Tibial nerve (tissue), 4 donors: ENCODE measurements around the gene PRCP. TPM values are rescaled to one million over a fixed set of nuclear protein-coding genes. Genes with fewer than 3 reads are reported as not detected.
A peak's percentile ranks its signal among the peaks of the same experiment; 100 is the strongest.

ENCODE experiments used
- DNase-seq, 2 donors: peaks; one replicate each; pipeline ENCODE4 v3.0.0-alpha.2; 2019; ENCODE audit warnings: low spot score in 2 of 2
- H3K27ac ChIP-seq, 4 donors: fragments of 200-600 bp; sonication (generic) in 3 of 4; one replicate each; pipeline ENCODE4 v1.5.1; 2017 to 2019; ENCODE audit warnings: mild to moderate bottlenecking in 1 of 4
- H3K27me3 ChIP-seq, 2 donors: fragments of 200-600 bp; sonication (generic) in 1 of 2; one replicate each; pipeline versions ENCODE4 v1.5.1 to v1.6.0; 2017 to 2019
- H3K36me3 ChIP-seq, 3 donors: fragments of 200-600 bp; sonication (generic); one replicate each; pipeline ENCODE4 v1.5.1; 2018 to 2019
- H3K4me1 ChIP-seq, 4 donors: fragments of 200-600 bp; sonication (generic) in 3 of 4; one replicate each; pipeline ENCODE4 v1.5.1; 2017 to 2019
- H3K4me3 ChIP-seq, 4 donors: fragments of 200-600 bp; sonication (generic) in 3 of 4; one replicate each; pipeline ENCODE4 v1.5.1; 2017 to 2019; ENCODE audit warnings: mild to moderate bottlenecking in 1 of 4, moderate library complexity in 1 of 4
- H3K9me3 ChIP-seq, 4 donors: fragments of 200-600 bp; sonication (generic) in 3 of 4; one replicate each; pipeline ENCODE4 v1.5.1; 2017 to 2019
- EP300 ChIP-seq, 2 donors: sonication (generic); formaldehyde crosslinking; IDR thresholded peaks; one replicate each; pipeline ENCODE4 v1.6.1; 2017; ENCODE audit warnings: antibody characterized with exemption in 2 of 2, mild to moderate bottlenecking in 1 of 2
- POLR2A ChIP-seq, 2 donors: fragments of 450-650 bp; IDR thresholded peaks; one replicate each; pipeline ENCODE4 v1.6.1; 2017; ENCODE audit warnings: antibody characterized with exemption in 2 of 2, mild to moderate bottlenecking in 2 of 2, moderate library complexity in 2 of 2
- WGBS, 2 donors: methylation state at CpG; one replicate each; pipeline ENCODE4 v1.1.5; 2018; 5-methylcytosine and 5-hydroxymethylcytosine counted together
- total RNA-seq, 4 donors: library from RNA; depleted of rRNA; stranded (reverse); fragments of >200 nt; gene quantifications; one replicate each; pipeline ENCODE4 v1.1.0, GENCODE V29; 2016
- TF ChIP-seq, protein P1 (sequence below), 5 experiments: fragments of 200-600 bp in 3 of 5; fragments of 450-650 bp in 2 of 5; sonication (generic) in 3 of 5; IDR thresholded peaks; one replicate each; pipeline ENCODE4 v1.5.1; 2016 to 2019; ENCODE audit warnings: antibody characterized with exemption in 5 of 5, mild to moderate bottlenecking in 3 of 5, moderate library complexity in 2 of 5

The PRCP gene
- total RNA-seq, 4 donors from 2014 or later = 39.6 to 58.6 (median 45.8) TPM

DNA sequence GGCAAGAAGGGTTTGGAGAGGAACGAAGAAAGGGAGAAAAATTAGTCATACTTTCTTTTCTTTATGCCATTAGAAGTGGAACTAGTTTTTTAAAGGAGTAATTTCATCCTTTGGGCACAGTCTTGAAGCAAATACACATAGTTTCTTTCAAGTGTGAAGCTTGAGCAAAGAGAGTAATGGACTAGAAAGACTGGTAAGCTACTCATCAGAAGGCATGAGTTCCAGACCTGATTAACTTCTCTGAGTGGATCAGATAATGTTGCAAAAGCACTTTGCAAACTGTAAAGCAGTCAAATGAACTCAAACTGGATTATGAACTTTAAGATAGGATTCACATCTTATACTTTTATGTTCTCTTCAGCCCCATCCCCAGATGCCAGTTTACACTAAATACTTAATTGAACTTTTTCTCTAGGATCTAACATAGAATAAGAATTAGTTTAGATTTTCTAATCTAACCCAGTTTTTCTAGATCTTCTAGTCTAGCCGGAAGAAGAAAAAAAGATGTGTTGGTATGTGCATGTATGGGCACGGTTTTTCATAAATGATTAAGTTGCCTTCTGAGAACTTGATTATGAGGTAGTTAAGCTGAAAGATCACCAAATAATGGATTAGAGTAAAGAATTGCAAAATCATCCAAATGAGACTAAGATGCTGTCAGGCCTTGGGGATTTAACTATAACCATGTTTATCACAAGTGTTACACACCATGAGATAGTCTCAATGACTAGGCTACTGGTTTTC lies 3.8 kb upstream of the PRCP start:
- no peaks in the 10 kb centered on the region for H3K27me3 ChIP-seq
- TF ChIP-seq, protein P1, sequence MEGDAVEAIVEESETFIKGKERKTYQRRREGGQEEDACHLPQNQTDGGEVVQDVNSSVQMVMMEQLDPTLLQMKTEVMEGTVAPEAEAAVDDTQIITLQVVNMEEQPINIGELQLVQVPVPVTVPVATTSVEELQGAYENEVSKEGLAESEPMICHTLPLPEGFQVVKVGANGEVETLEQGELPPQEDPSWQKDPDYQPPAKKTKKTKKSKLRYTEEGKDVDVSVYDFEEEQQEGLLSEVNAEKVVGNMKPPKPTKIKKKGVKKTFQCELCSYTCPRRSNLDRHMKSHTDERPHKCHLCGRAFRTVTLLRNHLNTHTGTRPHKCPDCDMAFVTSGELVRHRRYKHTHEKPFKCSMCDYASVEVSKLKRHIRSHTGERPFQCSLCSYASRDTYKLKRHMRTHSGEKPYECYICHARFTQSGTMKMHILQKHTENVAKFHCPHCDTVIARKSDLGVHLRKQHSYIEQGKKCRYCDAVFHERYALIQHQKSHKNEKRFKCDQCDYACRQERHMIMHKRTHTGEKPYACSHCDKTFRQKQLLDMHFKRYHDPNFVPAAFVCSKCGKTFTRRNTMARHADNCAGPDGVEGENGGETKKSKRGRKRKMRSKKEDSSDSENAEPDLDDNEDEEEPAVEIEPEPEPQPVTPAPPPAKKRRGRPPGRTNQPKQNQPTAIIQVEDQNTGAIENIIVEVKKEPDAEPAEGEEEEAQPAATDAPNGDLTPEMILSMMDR (IDR thresholded peaks at IDR 0.05) = no peak
- TF ChIP-seq POLR2A (IDR thresholded peaks at IDR 0.05) = no peak
- H3K4me1 ChIP-seq = peaks cover 0 to 42% (median 13%) of the 10 kb centered on the region in 4 donors
- no peak overlapping the region for H3K4me3 ChIP-seq
- WGBS, 2 donors = 80 to 81% methylated on average over 3 of the region's 3 CpGs
- H3K9me3 ChIP-seq = no peaks in the 10 kb centered on the region
- DNase-seq = no peak
- no peaks in the 10 kb centered on the region for H3K36me3 ChIP-seq
- H3K27ac ChIP-seq = no peak overlapping the region

DNA sequence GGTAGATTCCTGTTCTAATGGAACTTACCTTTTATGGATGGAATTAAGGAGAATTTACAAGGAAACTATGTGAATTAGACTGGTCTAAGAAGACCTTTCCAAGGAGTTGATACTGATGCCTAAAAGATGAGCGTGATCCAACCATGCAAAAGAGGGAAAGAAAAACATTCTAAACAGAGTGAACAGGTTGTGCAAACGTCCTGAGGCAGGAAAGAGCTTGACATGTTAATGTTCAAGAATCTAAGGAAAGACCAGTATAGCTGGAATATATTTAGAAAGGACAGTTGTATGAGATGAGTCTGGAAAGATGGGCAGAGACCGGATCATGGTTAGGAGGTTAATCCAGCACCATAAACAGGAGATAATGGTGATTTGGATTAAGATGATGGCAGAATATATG lies 2.6 kb upstream of the PRCP start:
- TF ChIP-seq, protein P1 (IDR thresholded peaks at IDR 0.05) = no peak
- TF ChIP-seq POLR2A (IDR thresholded peaks at IDR 0.05) = no peak
- TF ChIP-seq EP300 (IDR thresholded peaks at IDR 0.05) = no peak
- whole genome bisulfite sequencing, 2 donors = 72 to 77% methylated on average over 3 of the region's 3 CpGs
- Histone ChIP-seq H3K4me1 (peaks cover 0 to 47% (median 16%) of the 10 kb centered on the region in 4 donors), H3K27ac (no peak overlapping the region), H3K36me3 (no peaks in the 10 kb centered on the region), H3K4me3 (no peak overlapping the region), H3K9me3 (no peaks in the 10 kb centered on the region), H3K27me3 (no peaks in the 10 kb centered on the region)
- DNase-seq = no peak

DNA sequence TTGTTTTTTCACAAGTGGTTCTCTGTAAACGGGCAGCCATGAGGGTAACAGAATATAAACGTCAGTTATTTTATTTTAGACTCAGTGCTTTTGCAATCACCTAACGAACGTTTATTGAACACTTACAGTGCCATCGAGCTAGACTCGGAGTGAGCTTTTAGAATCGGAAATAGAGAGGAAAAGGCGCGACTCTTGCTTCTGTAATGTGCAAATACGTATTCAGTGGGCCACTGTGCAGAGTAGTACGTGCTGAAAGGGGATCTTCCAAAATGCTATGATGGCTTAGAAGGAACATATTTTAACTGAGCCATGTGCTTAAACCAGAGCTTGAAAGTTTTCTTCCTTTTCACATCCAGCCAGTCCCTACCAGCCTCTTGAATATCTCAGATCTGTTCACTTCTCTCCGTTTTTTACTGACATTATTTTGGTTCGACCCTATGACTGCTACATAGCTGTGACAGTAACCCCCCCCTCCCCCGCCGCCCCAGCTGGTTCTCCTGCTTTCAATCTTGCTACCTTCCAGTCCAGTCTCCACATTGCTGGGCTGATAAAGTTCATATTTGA lies 1.8 kb upstream of the PRCP start:
- TF ChIP-seq, protein P1 (IDR thresholded peaks at IDR 0.05) = no peak
- Histone ChIP-seq H3K27me3 (no peaks in the 10 kb centered on the region), H3K27ac (no peak overlapping the region), H3K4me1 (peaks cover 0 to 48% (median 16%) of the 10 kb centered on the region in 4 donors), H3K4me3 (peak overlapping the region; percentile 66 to 83 (median 74)), H3K9me3 (no peaks in the 10 kb centered on the region), H3K36me3 (no peaks in the 10 kb centered on the region)
- 0 to 3% methylated on average over 15 of the region's 15 CpGs for WGBS, 2 donors
- no peak for DNase-seq

DNA sequence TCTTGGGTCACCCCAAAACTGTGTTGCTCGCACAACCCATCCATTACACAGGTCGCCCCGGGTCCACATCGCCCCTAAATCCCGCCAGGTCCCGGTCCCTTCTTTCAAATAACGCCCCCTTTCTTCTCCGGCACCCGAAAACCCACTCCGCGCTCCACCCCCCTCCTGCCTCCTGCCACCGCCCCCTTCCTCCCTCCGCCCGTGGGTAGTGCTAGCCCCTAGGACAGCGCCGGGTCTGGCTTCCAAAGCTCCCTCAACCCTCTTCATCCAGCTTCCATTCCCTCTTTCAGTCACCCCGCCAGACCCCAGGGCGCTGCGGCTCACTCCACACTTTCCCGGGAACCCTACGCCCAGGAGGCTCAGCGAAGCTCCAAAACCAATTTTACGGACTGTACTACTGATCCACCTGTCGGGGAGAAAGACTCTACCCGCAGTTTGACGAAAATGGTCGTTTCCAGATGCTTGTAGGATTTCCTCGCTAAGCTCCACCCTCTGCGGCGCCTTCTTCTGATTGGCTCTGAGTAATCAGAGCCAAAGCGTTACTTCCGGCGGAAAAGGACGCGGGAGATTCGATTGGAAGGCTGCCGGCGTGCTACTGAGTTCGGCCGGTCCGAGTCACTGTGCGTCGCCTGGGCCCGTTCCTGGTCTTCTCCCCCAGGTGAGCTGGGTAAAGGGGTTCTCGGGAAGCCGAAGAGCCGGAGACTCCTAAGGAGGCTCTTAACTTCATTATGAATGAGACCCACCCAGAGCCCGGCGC lies 1.1 kb upstream of the PRCP start, which contains the start of gene DDIAS:
DDIAS (plus strand) TSS at position 572 of the 757 bp plus-strand sequence. CDS start 13,003 bp downstream, outside the sequence.
- TF ChIP-seq, protein P1 (IDR thresholded peaks at IDR 0.05) = peak in 3 of 5 experiments; percentile 4 to 50 (median 29)
- TF ChIP-seq EP300 (IDR thresholded peaks at IDR 0.05) (peak; percentile 86 to 95), POLR2A (IDR thresholded peaks at IDR 0.05) (peak; percentile 62 to 89)
- no peaks in the 10 kb centered on the region for H3K9me3 ChIP-seq

More for the DNA sequence above, 1.1 kb upstream of the PRCP start, which contains the start of gene DDIAS:
- peak; percentile 91 to 97 for DNase-seq
- Histone ChIP-seq H3K36me3 (no peaks in the 10 kb centered on the region), H3K27me3 (no peaks in the 10 kb centered on the region), H3K27ac (peak within 1 kb of the TSS; percentile 93 to 97 (median 95)), H3K4me1 (peaks cover 0 to 43% (median 14%) of the 10 kb centered on the region in 4 donors), H3K4me3 (peak within 1 kb of the TSS; percentile 66 to 83 (median 74))
- WGBS, 2 donors = 1% methylated on average over 47 to 49 of the region's 49 CpGs
